ENCODE data around the gene PLA2G4B.

The PLA2G4B gene

DNA sequence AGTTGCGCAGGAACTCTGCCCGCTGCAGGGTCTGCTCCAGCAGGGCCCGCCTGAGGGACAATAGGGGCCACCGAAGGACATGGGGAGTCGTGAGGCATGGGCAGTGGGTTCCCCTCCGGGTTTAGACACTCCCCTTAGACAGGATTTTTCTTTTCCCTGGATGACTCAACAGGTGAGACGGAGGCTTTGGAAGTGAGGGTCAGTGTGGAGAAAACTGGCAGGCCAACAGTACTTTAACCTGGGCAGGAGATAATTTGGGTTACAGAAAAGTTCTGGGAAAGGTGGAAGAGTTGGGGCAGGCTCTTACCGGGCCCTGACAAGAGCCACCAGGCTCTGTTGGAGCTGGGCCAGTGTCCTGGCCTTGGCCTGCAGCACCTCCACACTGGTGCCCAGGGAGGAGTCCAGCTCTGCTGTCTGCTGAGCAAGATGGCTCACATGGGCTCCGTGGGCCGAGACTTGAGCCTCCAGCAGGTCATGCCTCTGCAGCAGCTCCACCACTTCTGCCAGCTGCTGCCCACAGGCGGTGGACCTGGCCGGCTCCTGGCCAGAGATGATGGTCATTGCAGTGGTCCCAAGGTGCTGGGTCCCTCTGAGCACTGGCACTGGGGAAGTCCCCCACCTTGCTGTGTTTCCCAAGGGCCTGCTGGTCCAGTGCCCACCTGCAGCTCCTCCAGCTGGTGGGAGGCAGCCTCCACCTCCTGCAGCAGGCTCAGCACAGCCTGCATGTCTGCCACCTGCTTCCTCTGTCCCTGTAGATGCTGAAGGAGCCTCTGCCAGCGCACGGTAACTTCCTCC, 44.2 kb downstream of the PLA2G4B start:
- in situ Hi-C loops (cut with HindIII; ENCODE audit: low sequenced_read_pairs), result loop anchor here (25.0 kb wide), 1 partner anchor 96 kb away; no protein-coding TSS in a partner anchor

DNA sequence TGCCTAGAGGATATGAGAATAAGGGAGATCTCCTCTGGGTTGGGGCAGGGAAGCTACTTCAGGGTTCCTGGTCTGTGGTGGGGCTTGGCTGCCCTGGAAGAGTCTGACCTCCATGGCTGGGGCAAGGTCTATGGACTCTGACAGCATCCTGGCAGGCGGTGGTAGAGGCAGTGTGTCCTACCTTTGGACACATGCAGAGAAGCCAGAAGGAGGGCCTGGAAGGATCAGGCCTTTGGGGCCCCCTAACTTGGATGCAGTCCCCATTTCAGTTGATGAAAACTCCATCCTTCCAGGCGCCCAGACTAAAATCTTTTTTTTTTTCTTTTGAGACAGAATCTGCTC, 44.8 kb downstream of the PLA2G4B start:
- in situ Hi-C loops (cut with HindIII; ENCODE audit: low sequenced_read_pairs), result loop anchor here (25.0 kb wide), 1 partner anchor 96 kb away; no protein-coding TSS in a partner anchor

DNA sequence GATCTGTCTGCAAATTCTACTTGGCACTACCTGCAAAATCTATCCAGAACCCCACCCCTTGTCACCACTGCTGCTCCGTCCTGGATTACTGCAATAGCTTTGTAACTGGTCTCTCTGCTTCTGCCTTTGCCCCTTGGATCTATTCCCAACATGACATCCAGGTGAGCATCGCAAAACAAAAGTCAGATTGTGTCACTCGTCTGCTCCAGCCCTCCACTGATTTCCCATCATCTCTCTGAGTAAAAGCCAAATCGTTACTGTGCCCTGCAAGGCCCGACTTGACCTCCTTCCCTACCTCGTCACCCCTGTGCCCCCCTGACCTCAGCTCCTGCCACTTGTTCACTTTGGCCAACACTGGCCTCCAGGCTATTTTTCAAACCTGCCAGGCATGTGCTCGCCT, 45.8 kb downstream of the PLA2G4B start:
- in situ Hi-C loops (cut with HindIII; ENCODE audit: low sequenced_read_pairs), result loop anchor here (25.0 kb wide), 1 partner anchor 97 kb away; no protein-coding TSS in a partner anchor

DNA sequence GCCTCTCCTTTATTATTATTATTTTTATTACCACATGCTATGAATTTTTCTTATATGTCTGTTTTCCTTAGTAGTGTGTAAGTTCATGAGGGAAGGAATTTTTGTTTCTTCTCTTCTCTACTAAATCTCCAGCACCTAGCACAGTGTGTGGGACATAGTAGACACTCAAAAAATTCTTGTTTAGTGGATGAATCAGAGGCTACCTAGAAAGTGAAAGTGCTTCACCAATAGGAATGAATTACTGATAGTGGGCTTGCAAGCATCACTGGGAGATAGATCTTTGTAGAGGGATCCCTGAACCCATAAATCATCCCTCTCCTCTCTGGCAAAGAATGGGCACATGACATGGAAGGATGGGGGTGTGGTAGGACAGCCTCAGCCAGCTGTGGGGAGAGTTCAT, 46.7 kb downstream of the PLA2G4B start:
- in situ Hi-C loops (cut with HindIII; ENCODE audit: low sequenced_read_pairs), result loop anchor here (25.0 kb wide), 1 partner anchor 98 kb away; no protein-coding TSS in a partner anchor

DNA sequence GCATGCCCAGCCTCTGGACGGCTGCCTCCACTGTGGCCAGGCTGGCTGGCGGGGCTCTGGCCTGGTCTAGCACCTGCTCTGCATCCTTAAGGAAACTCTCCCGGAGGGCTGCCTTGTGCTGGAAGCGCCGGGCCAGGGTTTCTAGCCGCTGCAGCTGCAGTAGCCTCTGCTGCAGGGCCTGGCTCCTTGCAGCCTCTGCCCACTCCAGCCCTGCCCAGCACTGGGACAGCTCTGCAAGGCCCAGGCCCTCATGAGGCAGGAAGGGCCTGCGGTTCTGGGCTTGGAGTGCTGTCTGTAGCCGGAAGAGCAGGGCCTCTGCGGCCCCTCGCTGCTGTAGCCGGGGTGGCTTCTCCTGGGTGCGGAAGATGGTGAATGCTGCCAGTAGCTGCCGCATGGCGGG, 47.2 kb downstream of the PLA2G4B start:
- in situ Hi-C loops (cut with HindIII; ENCODE audit: low sequenced_read_pairs), result loop anchor here (25.0 kb wide), 1 partner anchor 99 kb away; no protein-coding TSS in a partner anchor

DNA sequence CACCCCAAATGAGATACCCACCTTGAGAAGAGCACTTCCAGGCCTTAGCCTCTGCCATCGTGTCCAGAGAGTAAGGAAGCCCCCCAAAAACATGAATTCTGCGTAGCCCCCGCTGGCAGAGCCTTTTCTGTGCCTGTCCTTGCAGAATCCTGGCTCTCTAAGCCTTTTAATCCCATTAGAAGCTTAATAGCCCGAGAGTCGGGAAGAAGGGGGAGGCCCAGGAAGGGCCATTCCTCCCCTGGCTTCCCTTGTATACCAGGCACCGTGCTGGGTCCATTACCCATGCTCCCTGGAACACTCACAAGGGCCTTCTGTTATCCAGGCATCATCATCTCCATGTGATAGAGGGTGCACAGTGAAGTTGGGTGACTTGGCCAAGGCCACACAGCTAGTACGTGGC, 48.1 kb downstream of the PLA2G4B start:
- in situ Hi-C loops (cut with HindIII; ENCODE audit: low sequenced_read_pairs), result loop anchor here (25.0 kb wide), 1 partner anchor 99 kb away; no protein-coding TSS in a partner anchor

DNA sequence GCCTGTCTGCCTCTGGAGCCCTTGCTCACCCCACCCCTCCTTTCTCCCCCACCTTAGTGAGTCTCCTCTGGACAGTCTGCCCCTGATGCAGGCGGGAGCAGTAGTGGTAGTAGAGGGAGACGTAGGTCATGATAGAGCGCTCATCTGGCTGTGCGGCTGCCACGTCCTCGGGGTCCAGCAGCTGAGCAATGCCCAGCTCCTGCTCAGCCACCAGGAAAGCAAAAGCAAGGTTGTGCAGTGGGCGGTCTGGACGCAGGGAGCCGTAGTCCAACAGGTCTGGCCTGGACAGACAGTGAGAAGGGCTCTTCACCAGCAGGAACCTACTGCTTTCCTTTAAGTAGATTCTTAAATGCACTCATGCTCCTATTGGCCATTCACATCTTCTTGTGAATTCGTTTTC, 48.5 kb downstream of the PLA2G4B start:
- in situ Hi-C loops (cut with HindIII; ENCODE audit: low sequenced_read_pairs), result loop anchor here (25.0 kb wide), 1 partner anchor 100 kb away; no protein-coding TSS in a partner anchor

DNA sequence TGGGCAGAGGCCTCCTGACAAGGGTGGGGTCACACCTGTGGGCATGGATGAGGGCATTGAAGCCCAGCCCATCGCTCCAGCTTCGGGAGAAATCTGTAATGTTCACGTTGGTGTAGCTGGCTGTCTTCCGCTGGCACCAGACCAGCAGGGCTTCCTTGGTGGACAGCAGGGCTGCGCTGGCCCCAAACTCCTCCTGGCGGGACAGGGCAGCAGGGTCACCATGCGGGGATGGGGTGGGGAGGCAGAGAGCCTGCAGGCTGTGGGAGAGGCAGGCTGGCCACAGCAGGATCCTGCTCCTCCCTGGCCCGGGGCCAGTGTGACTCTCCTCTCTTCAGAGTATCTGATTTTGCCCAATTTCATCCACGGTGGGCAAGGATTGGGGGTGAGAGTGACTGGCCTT, 49.2 kb downstream of the PLA2G4B start:
- in situ Hi-C loops (cut with HindIII; ENCODE audit: low sequenced_read_pairs), result loop anchor here (25.0 kb wide), 1 partner anchor 101 kb away; no protein-coding TSS in a partner anchor

DNA sequence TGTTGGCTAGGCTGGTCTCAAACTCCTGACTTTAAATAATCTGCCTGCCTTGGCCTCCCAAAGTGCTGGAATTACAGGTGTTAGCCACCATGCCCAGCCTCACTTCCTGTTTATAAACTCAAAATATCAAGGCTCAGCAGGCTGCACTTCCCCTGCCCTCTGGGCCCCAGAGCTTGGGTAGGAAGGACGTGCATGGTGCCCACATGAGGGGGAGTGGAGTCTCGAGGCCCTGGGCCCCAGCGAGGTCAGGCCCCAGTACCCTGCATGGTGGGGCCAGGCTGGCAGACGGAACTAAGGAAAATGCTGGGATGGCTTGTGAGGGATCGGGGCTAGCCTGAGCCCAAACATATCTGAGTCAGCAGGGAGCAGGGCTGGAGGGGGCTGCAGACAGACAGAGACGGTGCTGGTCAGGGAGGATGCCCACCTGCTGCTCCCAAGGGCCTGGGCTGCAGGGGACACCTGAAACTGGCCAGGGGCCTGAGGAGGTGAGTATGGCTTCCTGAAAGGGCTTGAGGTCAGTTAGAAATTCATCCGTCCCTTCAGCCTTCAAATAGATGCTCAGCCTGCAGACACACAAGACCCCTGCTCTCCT, 50.1 kb downstream of the PLA2G4B start:
- in situ Hi-C loops (cut with HindIII; ENCODE audit: low sequenced_read_pairs), result loop anchor here (25.0 kb wide), 1 partner anchor 101 kb away; no protein-coding TSS in a partner anchor

DNA sequence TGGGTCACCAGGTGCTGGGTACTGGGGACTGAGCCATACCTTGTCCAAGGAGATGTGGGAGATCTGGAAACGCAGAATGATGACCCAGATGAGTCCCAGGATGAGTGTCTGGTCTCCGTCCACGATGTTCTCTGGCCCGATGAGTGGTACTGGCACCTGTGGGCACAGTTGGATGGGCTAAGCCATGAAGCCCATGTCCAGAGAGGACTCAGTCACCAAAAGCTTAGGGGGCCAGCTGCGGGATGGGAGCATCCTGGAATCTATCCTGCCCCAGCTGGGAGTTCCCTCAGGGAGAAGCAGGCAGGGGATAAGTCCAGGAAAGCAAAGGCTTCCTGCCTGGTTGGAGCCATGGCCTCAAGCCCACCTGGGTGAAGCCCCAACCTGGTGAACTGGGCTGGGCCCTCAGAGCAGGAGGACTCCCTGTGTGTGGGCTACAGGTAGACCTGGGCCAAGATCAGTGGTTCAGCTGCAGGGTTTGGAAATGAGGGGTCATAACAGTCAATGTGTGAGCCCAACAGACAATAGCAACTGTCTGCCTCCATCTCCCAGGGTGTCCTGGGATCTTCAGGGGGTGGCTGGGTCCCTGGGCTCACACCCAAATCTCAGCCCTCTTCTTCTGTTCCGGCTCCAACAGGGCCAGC, 51.5 kb downstream of the PLA2G4B start:
- in situ Hi-C loops (cut with HindIII; ENCODE audit: low sequenced_read_pairs), result loop anchor here (25.0 kb wide), 1 partner anchor 103 kb away; no protein-coding TSS in a partner anchor

DNA sequence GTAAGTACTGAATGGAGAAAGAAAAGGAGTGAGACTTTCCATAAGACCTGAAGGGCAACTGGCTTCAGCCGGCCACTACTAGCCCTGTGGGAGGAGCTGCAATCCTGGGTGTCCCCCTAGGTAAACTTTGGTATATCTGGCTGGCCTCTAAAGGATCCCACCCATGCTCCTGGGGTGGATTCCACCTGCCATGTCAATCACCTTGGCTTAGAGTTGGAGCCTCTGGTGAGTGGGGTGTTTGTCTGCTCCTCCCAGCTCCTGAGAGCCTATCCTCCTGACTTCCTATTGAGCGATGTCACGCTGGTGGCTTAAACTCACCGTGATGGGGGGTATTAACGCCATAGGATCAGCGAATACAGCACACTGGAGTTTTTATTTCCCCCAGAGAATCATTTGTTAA, 52.6 kb downstream of the PLA2G4B start:
- in situ Hi-C loops (cut with HindIII; ENCODE audit: low sequenced_read_pairs), result loop anchor here (25.0 kb wide), 1 partner anchor 104 kb away; no protein-coding TSS in a partner anchor

DNA sequence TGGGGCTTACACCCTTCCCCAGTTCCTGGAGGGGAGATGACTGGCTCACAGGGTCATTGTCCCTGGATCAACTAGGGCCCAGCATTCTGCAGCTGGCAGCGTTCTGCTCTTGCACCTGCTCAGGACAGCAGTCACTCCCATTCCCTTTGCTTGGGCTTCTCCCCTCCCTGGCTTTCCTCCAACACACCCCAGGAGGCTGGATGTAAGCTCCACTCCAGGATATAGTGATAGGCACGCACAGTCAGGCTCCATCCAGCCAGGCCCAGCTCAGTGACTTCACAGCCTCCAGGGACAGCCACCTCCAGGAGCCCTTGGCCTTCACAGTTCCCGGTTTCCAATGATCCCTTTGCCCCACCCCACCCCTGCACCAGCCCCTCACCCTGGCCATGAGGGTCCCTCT, 53.3 kb downstream of the PLA2G4B start:
- in situ Hi-C loops (cut with HindIII; ENCODE audit: low sequenced_read_pairs), result loop anchor here (25.0 kb wide), 1 partner anchor 105 kb away; no protein-coding TSS in a partner anchor

DNA sequence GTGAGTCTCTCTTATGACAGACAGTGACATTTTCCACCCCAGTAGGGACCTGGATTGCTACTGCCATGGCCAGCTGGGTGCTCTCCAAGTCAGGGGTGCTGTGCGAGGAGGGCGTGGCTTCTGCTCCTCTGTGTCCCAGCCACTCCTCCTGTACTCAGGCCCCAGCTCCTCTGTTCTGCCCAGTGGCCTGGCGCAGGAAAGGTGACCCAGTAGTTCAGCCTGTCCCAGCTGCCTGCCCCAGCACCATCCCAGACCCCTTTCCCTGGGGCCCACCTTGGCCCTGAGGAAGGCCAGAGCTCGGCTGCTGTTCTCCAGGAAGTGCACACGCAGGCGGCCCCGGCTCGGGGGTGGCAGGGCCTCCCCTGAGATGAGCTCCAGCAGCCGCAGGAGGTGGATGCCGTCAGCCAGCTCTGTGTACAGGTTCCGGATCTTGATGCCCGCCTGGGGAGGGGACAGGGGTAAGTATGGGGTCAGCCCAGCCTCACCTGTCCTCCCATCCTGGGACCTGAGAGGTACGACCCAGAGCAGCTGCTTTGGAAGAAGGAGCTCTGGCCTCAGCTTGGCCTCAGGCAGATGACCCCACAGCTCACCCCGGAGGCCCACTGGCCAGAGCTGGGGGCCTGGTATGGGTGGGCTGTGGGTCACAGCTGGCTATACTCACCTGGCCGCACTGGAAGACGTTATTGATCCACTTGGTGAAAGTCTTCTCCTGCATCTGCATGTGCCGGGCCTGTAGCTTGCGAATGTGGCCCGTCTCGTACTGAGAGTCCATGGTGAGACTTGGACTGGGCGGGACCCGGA, 54.2 kb downstream of the PLA2G4B start:
- in situ Hi-C loops (cut with HindIII; ENCODE audit: low sequenced_read_pairs), result loop anchor here (25.0 kb wide), 1 partner anchor 106 kb away; no protein-coding TSS in a partner anchor

DNA sequence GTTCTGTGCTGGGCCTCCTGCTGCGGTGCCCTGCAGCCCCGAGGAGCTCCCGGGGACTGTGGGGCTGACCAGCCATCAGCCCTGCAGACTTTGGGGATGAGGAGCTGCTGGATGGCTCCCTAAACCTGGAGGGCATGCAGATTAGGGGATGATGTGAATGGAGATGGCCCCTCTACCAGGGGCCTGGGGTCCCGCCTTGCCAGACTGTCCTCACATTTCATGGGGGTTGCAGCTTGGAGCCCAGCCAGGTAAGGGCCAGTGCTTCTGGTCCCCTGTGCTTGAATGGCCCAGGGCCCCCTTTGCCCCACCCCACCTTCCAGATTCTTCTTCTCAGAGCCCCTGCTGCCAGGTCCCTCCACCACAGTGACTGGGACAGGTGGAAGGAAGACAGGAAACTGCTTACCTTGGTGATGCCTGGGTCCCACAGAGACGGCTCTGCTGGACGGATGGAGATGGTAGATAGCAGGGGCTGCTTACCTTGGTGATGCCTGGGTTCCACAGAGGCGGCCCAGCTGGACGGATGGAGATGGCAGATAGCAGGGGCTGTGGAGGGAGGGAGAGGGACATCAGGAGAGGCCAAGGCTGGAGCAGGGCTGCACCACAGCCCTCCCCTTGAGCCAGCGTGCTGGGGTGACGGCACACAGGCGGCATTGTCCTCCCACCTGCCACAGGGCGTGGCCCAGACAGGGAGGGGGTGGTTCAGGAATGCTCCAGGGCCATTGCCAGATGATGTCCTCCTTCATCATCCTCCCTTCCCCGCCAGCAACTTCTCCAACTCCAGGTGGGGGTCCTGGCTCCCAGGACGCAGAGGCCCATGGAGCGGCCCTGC, 55.0 kb downstream of the PLA2G4B start, which contains the start of gene SPTBN5:
TSS of gene SPTBN5 (minus strand) at position 632 of the 829 bp plus-strand sequence. CDS start at position 76, 556 bp downstream.
- in situ Hi-C loops (cut with HindIII; ENCODE audit: low sequenced_read_pairs), result loop anchor here (25.0 kb wide), 1 partner anchor 106 kb away; no protein-coding TSS in a partner anchor

DNA sequence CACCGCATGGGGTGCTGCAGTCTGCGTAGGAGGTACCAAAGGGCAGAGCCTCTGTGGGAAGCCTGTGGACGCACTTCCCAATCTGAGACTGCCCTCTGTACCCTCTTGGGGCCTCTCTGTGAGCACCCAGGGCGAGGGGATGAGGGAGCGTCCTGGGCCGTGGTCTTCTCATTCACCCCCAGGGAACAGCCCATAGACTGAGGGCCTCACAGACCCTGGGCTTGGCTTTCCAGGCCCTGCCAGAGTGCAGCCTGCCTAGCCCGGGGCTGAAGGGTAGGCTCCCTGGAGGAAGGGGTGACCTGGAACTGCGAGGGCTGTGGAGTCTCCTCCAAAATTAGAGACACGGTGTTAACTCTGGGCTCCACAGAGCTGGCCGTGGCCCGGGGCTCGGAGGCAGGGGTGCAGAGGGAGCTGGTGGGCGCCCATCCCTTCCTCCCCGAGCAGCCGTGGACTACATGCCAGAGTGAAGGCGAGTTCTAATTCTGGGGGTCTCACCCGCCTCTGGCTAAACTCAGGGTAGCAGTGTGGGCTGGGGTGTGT, 55.7 kb downstream of the PLA2G4B start:
- in situ Hi-C loops (cut with HindIII; ENCODE audit: low sequenced_read_pairs), result loop anchor here (25.0 kb wide), 1 partner anchor 107 kb away; no protein-coding TSS in a partner anchor

DNA sequence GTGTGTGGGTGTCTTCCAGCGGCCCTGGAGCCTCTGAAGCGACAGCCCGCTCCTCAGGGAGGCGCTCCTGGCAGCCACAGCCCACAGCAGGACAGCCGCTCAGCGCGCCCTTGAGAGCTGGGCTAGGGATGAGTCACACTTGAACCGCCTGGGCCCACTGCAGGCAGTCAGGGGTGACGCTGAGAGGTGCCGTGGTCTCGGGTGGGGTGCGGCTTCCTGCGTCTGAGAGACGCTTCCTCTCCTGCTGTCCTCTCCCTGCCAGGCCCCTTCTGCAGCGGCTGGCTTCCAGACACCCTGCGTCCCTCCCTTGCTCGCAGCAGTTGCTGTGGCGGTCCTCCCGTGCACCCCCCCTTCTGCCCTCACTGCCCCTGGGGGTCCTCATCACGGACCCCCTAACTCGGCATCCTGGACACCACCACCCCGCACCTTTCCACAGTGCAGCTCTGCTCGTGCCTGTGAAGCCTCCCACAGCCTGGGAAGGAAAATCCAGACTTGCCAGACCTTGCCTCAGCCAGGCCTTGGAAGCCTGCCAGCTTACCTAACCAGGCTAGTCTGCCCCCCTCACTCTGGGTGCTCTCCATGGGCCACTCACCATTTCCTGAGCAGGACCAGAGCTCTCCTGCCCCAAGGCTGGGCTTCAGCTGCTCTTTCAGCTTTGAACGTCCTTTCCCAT, 56.3 kb downstream of the PLA2G4B start:
- in situ Hi-C loops (cut with HindIII; ENCODE audit: low sequenced_read_pairs), result loop anchor here (25.0 kb wide), 1 partner anchor 108 kb away; no protein-coding TSS in a partner anchor

DNA sequence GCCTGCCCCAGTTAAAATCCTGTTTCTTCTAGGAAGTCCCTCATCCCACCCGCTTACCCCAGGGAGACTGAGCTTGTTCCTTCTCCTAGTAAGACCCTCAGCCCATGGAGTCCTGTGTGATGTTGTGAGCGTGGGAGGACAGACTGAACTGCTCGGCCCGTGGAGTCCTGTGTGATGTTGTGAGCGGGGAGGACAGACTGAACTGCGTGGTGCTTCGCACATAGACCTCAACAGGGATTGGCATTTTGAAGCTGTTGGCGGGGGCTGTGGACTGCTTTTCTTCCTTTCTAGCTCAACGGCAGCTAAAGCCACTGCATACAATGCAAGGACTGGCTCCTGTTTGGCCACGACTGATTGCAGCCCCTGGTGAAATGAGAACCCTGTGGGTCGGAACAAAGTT, 56.8 kb downstream of the PLA2G4B start:
- in situ Hi-C loops (cut with HindIII; ENCODE audit: low sequenced_read_pairs), result loop anchor here (25.0 kb wide), 1 partner anchor 108 kb away; no protein-coding TSS in a partner anchor

DNA sequence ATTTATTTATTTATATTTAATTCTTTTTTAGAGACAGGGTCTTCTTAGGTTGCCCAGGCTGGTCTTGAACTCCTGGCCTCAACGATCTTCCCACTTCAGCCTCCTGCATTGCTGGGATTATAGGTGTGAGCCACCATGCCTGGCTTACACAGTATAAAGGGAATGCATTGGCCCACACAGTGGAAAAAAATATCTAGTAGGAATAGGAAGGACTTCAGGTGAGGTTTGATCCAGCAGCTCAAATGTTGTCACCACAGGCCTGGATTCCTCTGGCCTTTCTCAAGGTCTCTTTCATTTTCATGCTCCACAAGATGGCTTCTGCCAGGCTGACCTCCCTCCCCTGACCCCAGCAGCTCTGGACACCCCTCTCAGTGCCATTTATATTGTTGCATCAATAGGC, 57.3 kb downstream of the PLA2G4B start:
- in situ Hi-C loops (cut with HindIII; ENCODE audit: low sequenced_read_pairs), result loop anchor here (25.0 kb wide), 1 partner anchor 109 kb away; no protein-coding TSS in a partner anchor

Data from DLD1 (cell line).